CD14-positive monocyte (primary cell): ENCODE results near the gene RASL10B. TPM values are rescaled to one million over a fixed set of nuclear protein-coding genes. Genes with fewer than 3 reads are reported as not detected.

Experiments used
- DNase-seq, 3 donors: peaks; one replicate each; pipeline ENCODE4 v3.0.0-alpha.2; 2011 to 2022
- H2AFZ ChIP-seq: 2 replicates; pipeline ENCODE4 v1.6.0; 2012; ENCODE audit warnings: mild to moderate bottlenecking, low read depth, low read length, inconsistent platforms; ENCODE audit not compliant: insufficient read depth, poor library complexity, severe bottlenecking
- H3K27ac ChIP-seq, 2 donors: 1 replicate in 1 of 2; 2 replicates in 1 of 2; pipeline ENCODE4 v1.5.1; 2012 to 2013; ENCODE audit warnings: low read length in 2 of 2, control low read depth in 1 of 2, inconsistent platforms in 1 of 2, low read depth in 1 of 2, mild to moderate bottlenecking in 1 of 2
- H3K27me3 ChIP-seq, 2 donors: one replicate each; pipeline versions ENCODE4 v1.6.0 to v1.6.1; 2011 to 2013; ENCODE audit warnings: low read length in 2 of 2; ENCODE audit not compliant: control insufficient read depth in 2 of 2, insufficient read depth in 2 of 2
- H3K36me3 ChIP-seq, 2 donors: replicated peaks in 1 of 2; 1 replicate in 1 of 2; 2 replicates in 1 of 2; pipeline versions ENCODE4 v1.5.1 to v1.6.1; 2012 to 2013; ENCODE audit warnings: low read length in 2 of 2, control low read depth in 1 of 2, inconsistent platforms in 1 of 2, mild to moderate bottlenecking in 1 of 2; ENCODE audit not compliant: insufficient read depth in 2 of 2, control insufficient read depth in 1 of 2
- H3K4me1 ChIP-seq, 2 donors: 1 replicate in 1 of 2; 2 replicates in 1 of 2; pipeline versions ENCODE4 v1.5.1 to v1.6.1; 2012 to 2013; ENCODE audit warnings: low read length in 2 of 2, control low read depth in 1 of 2, inconsistent platforms in 1 of 2, mild to moderate bottlenecking in 1 of 2, moderate library complexity in 1 of 2; ENCODE audit not compliant: insufficient read depth in 2 of 2, control insufficient read depth in 1 of 2
- H3K4me2 ChIP-seq: replicated peaks from 2 replicates; pipeline ENCODE3; 2012; ENCODE audit warnings: low read length, moderate library complexity, mild to moderate bottlenecking; ENCODE audit not compliant: poor library complexity, severe bottlenecking; ENCODE audit errors: extremely low read depth
- H3K4me3 ChIP-seq, 3 experiments: fragments of 200-600 bp in 1 of 3; sonication (generic) in 1 of 3; replicated peaks in 1 of 3; 1 replicate in 2 of 3; 2 replicates in 1 of 3; pipeline ENCODE4 v1.5.1; 2011 to 2013; ENCODE audit warnings: low read length in 3 of 3, mild to moderate bottlenecking in 3 of 3, control low read depth in 2 of 3, low read depth in 2 of 3, inconsistent platforms in 1 of 3, moderate library complexity in 1 of 3
- H3K79me2 ChIP-seq: 2 replicates; pipeline ENCODE4 v1.6.0; 2012; ENCODE audit warnings: mild to moderate bottlenecking, control low read depth, inconsistent platforms, low read length, moderate library complexity; ENCODE audit not compliant: insufficient read depth
- H3K9ac ChIP-seq: 2 replicates; pipeline ENCODE4 v1.6.0; 2017; ENCODE audit warnings: low read length, mild to moderate bottlenecking; ENCODE audit not compliant: insufficient read depth, poor library complexity, severe bottlenecking
- H3K9me3 ChIP-seq, 2 donors: replicated peaks in 1 of 2; 1 replicate in 1 of 2; 2 replicates in 1 of 2; pipeline versions ENCODE4 v1.5.1 to v1.6.1; 2012 to 2013; ENCODE audit warnings: low read length in 2 of 2, control low read depth in 1 of 2; ENCODE audit not compliant: control insufficient read depth in 1 of 2, insufficient read depth in 1 of 2
- H4K20me1 ChIP-seq: 2 replicates; pipeline ENCODE4 v1.6.0; 2012; ENCODE audit warnings: mild to moderate bottlenecking, low read length, control low read depth, moderate library complexity; ENCODE audit not compliant: insufficient read depth
- H3K27ac Mint-ChIP-seq, 7 donors: one replicate each; pipeline ENCODE4 v1.8.0; 2020; ENCODE audit warnings: mild to moderate bottlenecking in 7 of 7, mixed read lengths in 7 of 7, moderate library complexity in 6 of 7, inconsistent platforms in 2 of 7
- H3K27me3 Mint-ChIP-seq, 3 donors: one replicate each; pipeline ENCODE4 v1.8.0; 2021 to 2022; ENCODE audit warnings: low read depth in 3 of 3, mild to moderate bottlenecking in 3 of 3, mixed read lengths in 3 of 3, moderate library complexity in 3 of 3, inconsistent platforms in 1 of 3
- H3K36me3 Mint-ChIP-seq, 2 donors: one replicate each; pipeline ENCODE4 v1.8.0; 2020; ENCODE audit warnings: mixed read lengths in 2 of 2, inconsistent platforms in 1 of 2, mild to moderate bottlenecking in 1 of 2
- H3K4me1 Mint-ChIP-seq: one replicate; pipeline ENCODE4 v1.8.0; 2020; ENCODE audit warnings: mild to moderate bottlenecking, mixed read lengths
- H3K4me3 Mint-ChIP-seq, 2 donors: one replicate each; pipeline ENCODE4 v1.8.0; 2020; ENCODE audit warnings: mild to moderate bottlenecking in 2 of 2, mixed read lengths in 2 of 2, moderate library complexity in 1 of 2
- H3K9me3 Mint-ChIP-seq, 7 donors: one replicate each; pipeline ENCODE4 v1.8.0; 2020 to 2022; ENCODE audit warnings: mixed read lengths in 7 of 7, mild to moderate bottlenecking in 6 of 7, moderate library complexity in 6 of 7, inconsistent platforms in 2 of 7
- CTCF ChIP-seq: fragments of 200-600 bp; IDR thresholded peaks from one replicate; pipeline ENCODE4 v1.8.0; 2022; ENCODE audit warnings: antibody characterized with exemption, mild to moderate bottlenecking
- WGBS: methylation state at CpG from one replicate; pipeline ENCODE4 v1.1.5; 2013; ENCODE audit warnings: missing lambda C conversion rate; ENCODE audit not compliant: insufficient coverage; 5-methylcytosine and 5-hydroxymethylcytosine counted together
- intact Hi-C, 2 donors: fragments of 100-400 bp; cut with micrococcal nuclease; formaldehyde crosslinking; loops; one replicate each; pipeline versions ENCODE4 v1.15.0 to v1.15.1; 2023
- polyA plus RNA-seq, 3 donors: library from polyadenylated mRNA; depleted of rRNA in 1 of 3; unstranded in 2 of 3; stranded (reverse) in 1 of 3; fragments of 300-500 nt in 2 of 3; fragments of >200 nt in 1 of 3; fragmentation: Illumina TruSeq in 2 of 3; gene quantifications; 1 replicate in 2 of 3; 2 replicates in 1 of 3; pipeline ENCODE4 v1.2.3, GENCODE V29; 2012 to 2021

Gene RASL10B
- polyA plus RNA-seq, 3 donors, result not detected

DNA sequence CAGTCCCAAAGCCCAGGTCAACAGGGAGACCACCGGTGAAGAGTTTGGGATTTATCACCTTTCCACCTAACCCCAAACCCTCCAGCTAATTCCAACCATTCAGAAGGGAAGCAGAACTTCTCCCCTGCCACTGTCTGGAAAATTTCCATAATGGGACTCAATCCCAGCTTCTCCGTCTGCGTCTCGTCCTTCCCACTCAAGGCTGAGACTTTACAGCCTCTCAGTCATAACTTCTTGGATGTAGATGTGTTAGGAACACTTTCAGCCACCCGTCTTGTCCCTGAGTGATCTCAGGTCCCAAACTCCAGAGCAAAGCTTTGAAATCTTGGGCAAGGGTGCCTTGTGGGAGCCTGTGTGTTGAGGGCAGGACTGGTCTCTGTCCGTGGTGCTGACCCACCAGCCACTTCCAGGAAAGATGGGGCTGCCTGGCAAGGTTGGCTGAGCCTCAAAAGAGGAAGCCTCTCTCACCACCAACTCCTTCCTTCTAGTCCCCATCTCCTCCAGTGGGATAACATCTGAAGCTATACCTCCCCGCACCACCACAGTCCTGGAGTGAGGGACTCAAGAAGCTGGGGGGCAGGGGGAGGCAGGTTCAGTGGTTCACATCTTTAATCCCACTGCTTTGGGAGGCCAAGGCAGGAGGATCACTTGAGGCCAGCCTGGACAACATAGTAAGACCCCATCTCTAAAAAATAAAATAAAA lies 12.3 kb downstream of the RASL10B start:
- Histone ChIP-seq H3K9ac (no peak overlapping the region), H3K79me2 (no peaks in the 10 kb centered on the region), H3K36me3 (no peaks in the 10 kb centered on the region), H3K4me3 (no peak overlapping the region), H3K4me1 (no peaks in the 10 kb centered on the region), H2AFZ (no peak overlapping the region), H4K20me1 (no peaks in the 10 kb centered on the region), H3K27me3 (peaks cover 7 to 38% of the 10 kb centered on the region in 2 donors), H3K9me3 (peaks cover 0 to 3% of the 10 kb centered on the region in 2 donors), H3K27ac (no peak overlapping the region), H3K4me2 (no peak overlapping the region)
- 59% methylated on average over 2 of the region's 7 CpGs for WGBS
- Mint-ChIP-seq H3K27ac (peak overlapping the region in 1 of 7 donors; percentile 8), H3K4me1 (peaks cover 6% of the 10 kb centered on the region), H3K9me3 (peaks cover 0 to 8% (median 0%) of the 10 kb centered on the region in 7 donors), H3K4me3 (no peak overlapping the region), H3K27me3 (peaks cover 35 to 49% (median 46%) of the 10 kb centered on the region in 3 donors), H3K36me3 (no peaks in the 10 kb centered on the region)
- DNase-seq, result no peak
- no peak for TF ChIP-seq CTCF
- intact Hi-C loops, result loop anchor here in 1 of 2 donors (10.0 kb wide), 1 partner anchor 579 kb away; no protein-coding TSS in a partner anchor

DNA sequence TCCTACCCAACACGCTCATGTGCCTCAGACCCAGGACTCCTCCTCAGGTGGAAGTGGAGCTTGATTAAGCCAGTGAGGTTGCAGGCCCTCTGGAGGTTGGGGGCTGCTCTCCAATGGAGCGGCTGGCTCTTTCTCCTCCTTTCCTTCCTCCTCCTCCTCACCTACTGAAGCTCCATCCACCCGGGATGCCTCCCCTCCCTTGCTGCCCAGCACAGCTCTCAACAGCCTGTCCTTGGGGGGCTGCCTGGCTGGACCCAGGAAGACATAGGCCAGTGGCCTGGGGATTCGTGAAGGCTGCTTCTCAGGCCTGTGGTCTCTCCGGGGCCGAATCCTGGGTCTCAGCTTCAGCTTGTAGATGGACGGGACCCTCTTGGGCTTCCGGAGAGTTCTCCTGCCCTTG lies 13.4 kb downstream of the RASL10B start:
- Histone ChIP-seq H3K9me3 (peaks cover 0 to 9% of the 10 kb centered on the region in 2 donors), H3K27ac (no peak overlapping the region), H4K20me1 (no peaks in the 10 kb centered on the region), H3K4me2 (no peak overlapping the region), H3K4me3 (no peak overlapping the region), H3K79me2 (no peaks in the 10 kb centered on the region), H3K4me1 (no peaks in the 10 kb centered on the region), H3K9ac (no peak overlapping the region), H2AFZ (no peak overlapping the region), H3K27me3 (peaks cover 11 to 48% of the 10 kb centered on the region in 2 donors), H3K36me3 (no peaks in the 10 kb centered on the region)
- Mint-ChIP-seq H3K27ac (no peak overlapping the region), H3K9me3 (peaks cover 0 to 14% (median 0%) of the 10 kb centered on the region in 7 donors), H3K27me3 (peaks cover 43 to 52% (median 50%) of the 10 kb centered on the region in 3 donors), H3K4me1 (peaks cover 6% of the 10 kb centered on the region), H3K4me3 (no peak overlapping the region), H3K36me3 (no peaks in the 10 kb centered on the region)
- TF ChIP-seq CTCF, result no peak
- no peak for DNase-seq
- 93% methylated on average over 6 of the region's 8 CpGs for WGBS
- intact Hi-C loops, result loop anchor here (5.0 to 10.0 kb wide), 3 partner anchors 133 to 580 kb away; no protein-coding TSS in a partner anchor
